ENCODE data around the gene INPP5E.
A peak's percentile ranks its signal among the peaks of the same experiment; 100 is the strongest.

INPP5E gene

DNA sequence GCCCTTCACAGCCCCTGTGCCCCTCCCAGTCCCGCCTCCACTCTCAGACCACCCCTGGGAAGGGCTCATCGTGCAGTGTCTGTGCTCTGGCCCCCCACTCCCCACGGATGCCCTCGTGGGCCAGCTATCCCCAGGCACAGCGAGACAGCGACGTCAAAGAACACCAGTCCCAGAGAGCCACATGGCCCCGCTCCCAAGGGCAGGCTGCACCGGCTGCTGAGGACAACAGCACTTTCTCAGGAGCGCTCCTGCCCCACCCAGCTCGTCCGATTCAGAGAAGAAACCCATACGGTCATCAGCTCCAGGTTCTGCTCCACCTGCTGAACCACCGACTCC, 34.9 kb downstream of the INPP5E start:
- intact Hi-C loops (cut with micrococcal nuclease): loop anchor here (10.0 kb wide), 1 partner anchor 80 kb away; the partner anchor contains the start of gene SEC16A
- Mint-ChIP-seq H3K4me3 (no peak overlapping the region), H3K9me3 (no peaks in the 10 kb centered on the region), H3K36me3 (ENCODE audit: low read depth) (peaks cover 83% of the 10 kb centered on the region), H3K27me3 (no peaks in the 10 kb centered on the region), H3K4me1 (ENCODE audit: low read depth) (peaks cover 40% of the 10 kb centered on the region), H3K27ac (no peak overlapping the region)

DNA sequence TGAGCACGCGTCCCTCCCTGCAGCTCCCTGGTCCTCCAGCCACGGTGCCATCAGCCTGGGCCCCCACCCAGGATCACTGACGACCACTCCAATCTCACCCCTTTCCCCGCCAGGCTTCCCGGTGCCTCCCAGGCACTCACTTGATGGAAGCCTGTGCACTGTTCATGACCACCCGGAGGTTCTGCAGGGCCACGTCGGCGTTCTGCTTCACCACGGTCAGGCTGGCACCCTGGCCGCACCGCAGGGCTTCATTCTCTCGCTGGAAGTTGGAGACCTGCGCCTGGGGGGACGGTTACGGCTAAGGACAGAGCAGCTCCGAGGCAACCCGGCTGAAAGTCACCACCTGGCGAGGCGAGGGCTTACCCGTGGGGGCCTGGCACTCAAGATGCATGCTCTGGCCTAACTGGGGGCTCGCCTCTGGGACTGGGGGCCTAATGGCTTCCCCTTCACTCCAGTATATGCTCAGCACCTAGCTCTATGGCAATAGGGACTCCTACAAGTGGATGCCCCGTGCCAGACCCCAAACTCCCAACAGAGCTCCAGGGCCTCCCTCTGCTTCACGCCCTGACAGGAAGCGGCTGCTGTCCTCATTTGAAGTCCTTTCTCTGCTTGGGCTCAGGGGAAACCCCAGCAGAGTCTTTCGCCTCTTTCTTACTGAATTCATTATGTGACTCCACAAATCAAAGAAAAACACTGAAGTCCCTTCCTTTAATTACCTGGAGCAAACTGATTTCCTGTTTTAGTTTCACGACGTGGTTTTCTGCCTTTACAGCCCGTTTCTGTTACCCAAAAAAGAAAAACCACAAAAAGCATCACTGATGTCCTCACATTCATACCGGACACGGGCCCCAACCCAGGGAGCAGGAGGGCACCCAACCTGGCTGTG, 35.5 kb downstream of the INPP5E start:
- no peak overlapping the region for H3K4me3 Mint-ChIP-seq
- H3K27ac Mint-ChIP-seq: no peak overlapping the region
- intact Hi-C loops (cut with micrococcal nuclease): loop anchor here (10.0 kb wide), 1 partner anchor 81 kb away; the partner anchor contains the start of gene SEC16A
- peaks cover 81% of the 10 kb centered on the region for H3K36me3 Mint-ChIP-seq (ENCODE audit: low read depth)
- H3K9me3 Mint-ChIP-seq: no peaks in the 10 kb centered on the region
- H3K27me3 Mint-ChIP-seq: no peaks in the 10 kb centered on the region
- peaks cover 37% of the 10 kb centered on the region for H3K4me1 Mint-ChIP-seq (ENCODE audit: low read depth)

DNA sequence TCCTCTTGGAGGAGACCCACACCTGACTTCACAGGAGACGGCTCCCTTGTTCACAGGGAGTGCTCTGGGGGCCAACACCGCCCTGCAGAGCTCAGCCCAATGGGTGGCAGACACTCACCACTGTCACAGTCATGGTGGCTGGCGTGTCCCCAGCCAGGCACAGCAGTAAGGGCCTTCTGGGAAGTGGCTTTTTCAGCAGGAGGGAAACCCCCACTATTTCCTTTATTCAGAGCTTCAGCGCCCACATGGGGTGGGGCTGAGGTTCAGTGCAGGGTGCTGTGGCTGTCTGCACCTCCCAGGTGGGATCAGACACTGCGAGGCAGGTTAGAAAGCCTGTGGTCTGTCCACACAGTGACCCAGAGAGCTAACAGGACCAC, 36.1 kb downstream of the INPP5E start:
- Mint-ChIP-seq H3K4me3 (no peak overlapping the region), H3K4me1 (ENCODE audit: low read depth) (peaks cover 37% of the 10 kb centered on the region), H3K9me3 (no peaks in the 10 kb centered on the region), H3K27me3 (no peaks in the 10 kb centered on the region), H3K36me3 (ENCODE audit: low read depth) (peaks cover 79% of the 10 kb centered on the region), H3K27ac (no peak overlapping the region)
- intact Hi-C loops (cut with micrococcal nuclease): loop anchor here (10.0 kb wide), 1 partner anchor 81 kb away; the partner anchor contains the start of gene SEC16A

DNA sequence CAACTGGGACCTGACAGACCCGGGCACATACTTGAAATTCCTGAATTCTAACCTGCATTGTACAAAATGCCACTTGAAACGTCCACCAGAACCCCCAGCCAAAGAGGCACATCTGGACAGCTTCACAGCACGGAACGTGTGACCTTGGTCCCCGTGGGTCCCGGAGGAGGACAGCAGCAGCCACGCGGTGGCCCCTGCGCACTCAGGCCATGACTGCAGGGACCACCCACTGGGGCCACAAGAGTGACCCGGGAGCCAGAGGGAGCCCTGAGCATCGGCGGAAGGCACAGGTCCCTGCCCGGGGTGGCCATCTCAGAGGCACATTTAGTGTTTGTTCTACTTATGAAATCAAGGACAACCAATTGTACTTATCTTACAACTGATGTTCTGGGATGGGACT, 37.6 kb downstream of the INPP5E start:
- no peaks in the 10 kb centered on the region for H3K9me3 Mint-ChIP-seq
- H3K27ac Mint-ChIP-seq: no peak overlapping the region
- H3K4me3 Mint-ChIP-seq: no peak overlapping the region
- H3K36me3 Mint-ChIP-seq (ENCODE audit: low read depth): peaks cover 79% of the 10 kb centered on the region
- no peaks in the 10 kb centered on the region for H3K27me3 Mint-ChIP-seq
- intact Hi-C loops (cut with micrococcal nuclease): loop anchor here (10.0 kb wide), 1 partner anchor 83 kb away; the partner anchor contains the start of gene SEC16A
- H3K4me1 Mint-ChIP-seq (ENCODE audit: low read depth): peaks cover 34% of the 10 kb centered on the region

DNA sequence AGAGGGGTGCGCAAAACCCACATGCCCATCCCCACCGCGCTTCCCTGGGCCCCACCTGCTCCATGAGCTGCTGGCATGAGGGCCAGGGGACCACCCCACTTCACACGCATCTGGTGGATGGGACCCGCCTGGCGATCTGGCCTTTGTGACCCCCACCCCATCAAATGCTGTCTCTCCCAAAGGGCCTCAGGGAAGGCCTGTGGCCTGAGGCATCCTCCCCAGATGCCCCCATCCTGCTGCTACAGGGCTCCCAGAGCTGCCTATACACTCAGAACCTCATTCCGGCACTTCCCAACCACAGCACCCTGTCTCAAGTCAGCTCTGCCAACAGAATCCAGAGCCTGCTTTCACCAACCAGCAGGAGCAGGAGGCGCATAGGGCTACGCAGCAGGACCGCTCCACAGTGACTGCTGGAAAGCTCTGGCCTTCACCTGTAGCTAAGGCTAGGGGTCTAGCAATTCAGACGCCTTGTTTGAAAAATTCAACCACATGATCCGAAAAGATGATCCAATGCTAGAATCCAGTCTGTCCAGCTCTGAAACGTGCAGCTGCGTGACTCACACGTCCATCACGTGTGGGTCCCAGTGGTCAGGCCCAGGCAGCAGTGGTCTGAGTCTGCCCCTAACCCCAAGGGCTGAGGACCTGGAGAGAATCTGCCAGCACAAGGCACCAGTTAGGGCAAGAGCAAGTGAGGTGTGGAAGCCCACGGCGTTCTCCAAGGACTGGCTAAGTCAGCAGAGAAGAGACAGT, 38.3 kb downstream of the INPP5E start:
- no peak overlapping the region for H3K4me3 Mint-ChIP-seq
- no peaks in the 10 kb centered on the region for H3K27me3 Mint-ChIP-seq
- no peak overlapping the region for H3K27ac Mint-ChIP-seq
- H3K36me3 Mint-ChIP-seq (ENCODE audit: low read depth): peaks cover 79% of the 10 kb centered on the region
- H3K9me3 Mint-ChIP-seq: no peaks in the 10 kb centered on the region
- peaks cover 34% of the 10 kb centered on the region for H3K4me1 Mint-ChIP-seq (ENCODE audit: low read depth)
- intact Hi-C loops (cut with micrococcal nuclease): loop anchor here (2.0 to 10.0 kb wide), 3 partner anchors 37 to 83 kb away; partner anchors contain the start of gene SEC16A

DNA sequence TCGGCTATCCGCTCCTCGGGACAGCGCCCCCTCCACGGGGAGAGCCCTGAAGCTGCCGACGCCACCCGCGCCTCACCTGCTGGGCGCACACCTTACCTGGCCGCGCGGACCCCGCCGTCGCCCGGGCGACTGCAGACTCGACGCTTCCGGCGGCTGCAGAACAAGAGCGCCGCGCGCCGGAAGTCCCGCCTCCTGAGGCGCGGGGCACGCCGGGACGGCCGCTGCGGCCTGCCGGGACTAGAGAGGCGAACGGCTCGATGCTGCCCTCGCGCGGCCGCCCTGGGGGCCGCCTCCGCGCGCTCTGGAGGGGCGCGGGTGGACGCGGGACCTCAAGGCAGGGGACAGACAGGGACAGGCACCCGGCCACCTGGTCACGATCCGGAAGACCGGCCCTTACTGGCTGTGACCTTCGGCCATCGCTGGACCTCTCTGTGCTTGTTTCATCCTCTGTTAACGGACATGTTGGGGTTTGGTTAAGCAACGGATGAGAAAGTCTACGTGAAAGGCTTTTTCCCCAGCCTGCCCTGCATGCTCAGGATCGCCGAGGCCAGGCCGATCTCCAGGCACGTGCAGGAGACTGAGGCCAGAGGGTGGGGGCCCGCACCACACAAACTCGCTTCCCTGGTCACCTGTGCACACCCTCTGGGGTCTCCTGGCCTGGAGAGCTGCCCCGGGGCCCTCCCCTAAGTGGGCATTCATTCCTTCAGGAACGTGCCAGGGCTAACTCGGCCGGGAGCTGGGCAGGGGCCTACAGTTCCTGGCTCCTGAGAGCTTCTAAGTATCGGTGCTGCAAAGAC, 39.4 kb downstream of the INPP5E start, which contains the start of gene SNAPC4:
TSS of gene SNAPC4 (minus strand) at position 133 of the 797 bp plus-strand sequence. CDS start 1,742 bp downstream, outside the sequence.
- Mint-ChIP-seq H3K4me3 (peak within 1 kb of the TSS; percentile 86), H3K4me1 (ENCODE audit: low read depth) (peaks cover 34% of the 10 kb centered on the region), H3K36me3 (ENCODE audit: low read depth) (peaks cover 79% of the 10 kb centered on the region), H3K9me3 (no peaks in the 10 kb centered on the region), H3K27me3 (no peaks in the 10 kb centered on the region), H3K27ac (peak within 1 kb of the TSS; percentile 62)
- intact Hi-C loops (cut with micrococcal nuclease): loop anchor here (2.0 to 10.0 kb wide), 3 partner anchors 35 to 85 kb away; partner anchors contain the start of gene SEC16A

DNA sequence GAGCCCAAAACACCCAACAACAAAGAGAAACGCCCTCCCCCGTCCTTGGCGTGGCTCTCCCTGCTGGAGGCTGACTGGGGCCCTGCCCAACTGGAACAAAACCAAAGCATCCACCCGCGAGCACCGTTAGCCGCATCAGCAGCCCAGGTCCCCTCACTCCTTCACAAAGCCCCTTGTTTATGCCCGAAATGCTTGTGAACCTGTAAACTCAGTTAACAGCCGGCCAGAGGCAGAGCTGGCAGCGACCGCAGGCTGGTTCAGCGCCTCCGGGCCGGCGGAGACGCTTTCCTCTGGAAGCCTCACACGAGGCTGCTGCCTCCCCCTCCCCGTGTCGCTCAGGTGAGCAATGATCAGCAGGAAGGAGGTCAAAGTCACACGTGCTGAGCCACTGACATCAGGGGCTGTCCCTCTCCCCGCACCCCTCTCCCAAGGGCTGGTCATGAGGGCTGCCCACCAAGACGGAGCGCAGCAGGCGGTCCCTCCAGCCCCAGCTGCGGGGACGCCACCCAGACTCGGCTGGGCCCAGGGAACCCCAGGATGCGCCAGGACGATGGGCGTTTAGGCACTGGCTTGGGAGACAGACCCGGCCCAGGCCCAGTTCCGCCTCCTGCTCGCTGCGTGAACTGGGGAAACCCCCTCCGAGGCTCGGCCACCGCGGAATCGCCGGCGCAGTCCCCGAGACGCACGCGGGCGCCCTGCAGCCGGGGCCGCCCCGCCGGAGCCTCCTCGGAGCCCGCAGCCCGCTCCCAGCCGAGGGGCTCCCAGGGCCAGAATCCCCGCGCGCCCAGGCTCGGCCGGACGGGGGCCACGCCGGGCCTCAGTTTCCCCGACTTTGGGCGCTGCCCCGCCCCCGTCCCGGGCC, 40.2 kb downstream of the INPP5E start:
- Mint-ChIP-seq H3K4me1 (ENCODE audit: low read depth) (peaks cover 28% of the 10 kb centered on the region), H3K36me3 (ENCODE audit: low read depth) (peaks cover 79% of the 10 kb centered on the region), H3K9me3 (no peaks in the 10 kb centered on the region), H3K4me3 (peak overlapping the region; percentile 86), H3K27me3 (no peaks in the 10 kb centered on the region), H3K27ac (peak overlapping the region; percentile 62)
- intact Hi-C loops (cut with micrococcal nuclease): loop anchor here (2.0 to 10.0 kb wide), 3 partner anchors 35 to 85 kb away; partner anchors contain the start of gene SEC16A

DNA sequence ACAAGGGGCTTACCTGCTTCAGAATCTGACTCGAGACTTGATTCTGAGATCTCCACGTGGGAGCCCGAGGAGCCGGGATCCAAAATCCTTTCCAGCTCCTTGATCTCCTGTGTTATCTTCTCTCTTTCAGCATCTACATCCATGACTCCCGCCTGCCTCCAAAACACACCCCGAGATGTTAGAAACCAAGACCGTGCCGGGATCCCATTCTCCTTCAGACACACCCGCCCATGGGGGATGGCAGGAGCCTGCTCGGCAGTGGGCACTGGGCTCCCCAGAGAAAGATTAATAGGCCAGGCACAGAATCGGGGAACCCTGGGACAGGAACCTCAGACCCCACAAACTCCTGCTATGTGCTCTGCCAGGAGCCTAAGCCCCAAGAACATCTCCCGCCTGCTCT, 41.4 kb downstream of the INPP5E start:
- Mint-ChIP-seq H3K27ac (peak overlapping the region; percentile 62), H3K4me1 (ENCODE audit: low read depth) (peaks cover 20% of the 10 kb centered on the region), H3K27me3 (no peaks in the 10 kb centered on the region), H3K9me3 (no peaks in the 10 kb centered on the region), H3K4me3 (no peak overlapping the region), H3K36me3 (ENCODE audit: low read depth) (peaks cover 79% of the 10 kb centered on the region)
- intact Hi-C loops (cut with micrococcal nuclease): no loop called here

DNA sequence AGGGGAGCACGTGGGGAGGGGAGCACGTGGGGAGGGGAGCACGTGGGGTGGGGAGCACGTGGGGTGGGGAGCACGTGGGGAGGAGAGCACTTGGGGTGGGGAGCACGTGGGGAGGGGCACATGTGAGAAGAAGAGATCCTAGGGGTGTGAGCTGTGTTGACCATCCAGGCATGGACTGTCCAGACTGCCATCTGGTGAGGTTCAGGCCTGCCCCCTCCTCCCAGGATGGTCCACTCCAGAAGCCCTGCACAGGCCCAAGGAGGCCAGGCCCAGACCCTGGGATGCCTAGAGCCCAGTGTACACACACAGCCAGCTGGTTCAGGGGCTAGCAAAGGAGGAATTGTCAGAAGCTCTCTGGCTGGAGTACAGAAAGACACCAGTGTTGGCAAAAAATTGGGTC, 42.0 kb downstream of the INPP5E start:
- intact Hi-C loops (cut with micrococcal nuclease): no loop called here
- H3K4me3 Mint-ChIP-seq: no peak overlapping the region
- no peak overlapping the region for H3K27ac Mint-ChIP-seq
- H3K36me3 Mint-ChIP-seq (ENCODE audit: low read depth): peaks cover 79% of the 10 kb centered on the region
- H3K4me1 Mint-ChIP-seq (ENCODE audit: low read depth): peaks cover 20% of the 10 kb centered on the region
- H3K9me3 Mint-ChIP-seq: no peaks in the 10 kb centered on the region
- no peaks in the 10 kb centered on the region for H3K27me3 Mint-ChIP-seq

DNA sequence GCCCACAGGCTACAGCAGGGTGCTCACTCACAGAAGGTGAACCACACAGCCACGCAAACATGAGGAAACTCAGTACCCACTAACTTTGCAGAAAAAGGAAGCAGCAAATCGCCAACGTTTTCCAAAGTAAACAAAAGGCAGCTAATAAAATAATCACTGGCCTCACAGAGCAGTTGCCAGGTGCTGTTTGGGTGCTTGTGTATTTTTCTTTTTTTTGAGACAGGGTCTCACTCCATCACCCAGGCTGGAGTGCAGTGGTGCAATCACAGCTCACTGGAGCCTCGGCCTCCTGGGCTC, 43.5 kb downstream of the INPP5E start:
- no peaks in the 10 kb centered on the region for H3K9me3 Mint-ChIP-seq
- no peak overlapping the region for H3K27ac Mint-ChIP-seq
- intact Hi-C loops (cut with micrococcal nuclease): no loop called here
- H3K4me3 Mint-ChIP-seq: no peak overlapping the region
- no peaks in the 10 kb centered on the region for H3K27me3 Mint-ChIP-seq
- peaks cover 79% of the 10 kb centered on the region for H3K36me3 Mint-ChIP-seq (ENCODE audit: low read depth)
- H3K4me1 Mint-ChIP-seq (ENCODE audit: low read depth): peaks cover 20% of the 10 kb centered on the region

DNA sequence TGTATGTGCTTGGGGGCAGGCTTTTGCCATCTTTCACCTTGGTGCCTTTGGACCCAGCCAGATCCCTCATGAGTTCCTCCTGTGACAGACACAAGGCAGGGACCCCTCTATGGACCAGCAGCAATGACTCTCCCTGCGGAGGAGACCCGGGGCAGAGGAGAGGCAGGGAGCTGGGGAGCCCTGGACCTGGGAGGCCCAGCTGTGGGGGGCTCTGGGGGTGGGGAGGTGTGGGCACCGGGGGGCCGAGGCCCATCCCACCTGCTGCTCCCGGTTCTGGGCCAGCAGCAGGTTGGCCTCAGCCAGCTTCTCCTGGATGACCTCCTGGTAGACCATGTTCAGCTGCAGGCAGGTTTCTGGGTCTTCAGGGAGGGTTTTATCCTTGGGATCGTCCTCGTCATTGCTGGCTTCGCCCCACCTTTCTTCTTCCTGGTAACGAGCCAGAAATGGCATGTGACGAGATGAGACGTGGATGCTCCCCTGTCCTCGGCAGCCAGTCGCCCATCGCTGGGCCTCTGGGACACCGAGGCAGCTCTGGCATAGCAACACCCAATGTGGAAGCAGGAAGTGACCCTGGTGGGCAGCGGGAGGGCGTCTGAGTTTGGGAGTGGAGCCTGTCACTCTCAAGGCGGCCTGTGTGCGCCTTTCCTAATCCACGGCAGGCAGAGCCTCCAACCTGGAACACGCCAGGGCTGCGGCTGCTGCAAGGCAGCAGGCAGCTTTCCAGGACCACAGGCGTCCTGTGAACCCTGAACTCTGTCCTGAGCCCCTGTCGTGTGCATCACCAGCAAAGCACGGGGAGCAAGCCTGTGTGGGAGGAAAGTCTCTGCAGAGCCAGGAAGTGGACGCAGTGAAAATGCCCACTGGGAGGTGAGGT, 44.1 kb downstream of the INPP5E start:
- H3K27ac Mint-ChIP-seq: no peak overlapping the region

DNA sequence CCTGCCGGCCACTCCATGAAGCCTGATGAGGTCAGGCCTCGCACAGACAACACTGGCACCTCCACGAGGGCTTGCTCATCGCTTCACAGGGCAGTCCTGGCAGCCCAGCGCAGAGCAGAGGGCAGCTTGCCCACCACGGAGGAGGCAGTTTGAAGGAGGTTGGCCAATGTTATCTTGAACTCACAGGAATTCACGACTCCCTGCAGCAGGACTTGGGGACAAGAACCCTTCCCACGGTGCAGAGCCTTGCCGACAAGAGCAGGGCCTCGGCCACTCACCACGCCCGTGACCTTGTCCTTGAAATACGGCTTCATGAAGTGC, 44.7 kb downstream of the INPP5E start:
- Mint-ChIP-seq H3K27me3 (no peaks in the 10 kb centered on the region), H3K9me3 (no peaks in the 10 kb centered on the region), H3K4me1 (ENCODE audit: low read depth) (peaks cover 15% of the 10 kb centered on the region), H3K4me3 (no peak overlapping the region), H3K27ac (no peak overlapping the region), H3K36me3 (ENCODE audit: low read depth) (peaks cover 89% of the 10 kb centered on the region)
- intact Hi-C loops (cut with micrococcal nuclease): no loop called here

More for the DNA sequence above, 44.1 kb downstream of the INPP5E start:
- Mint-ChIP-seq H3K4me1 (ENCODE audit: low read depth) (peaks cover 18% of the 10 kb centered on the region), H3K9me3 (no peaks in the 10 kb centered on the region), H3K4me3 (no peak overlapping the region), H3K27me3 (no peaks in the 10 kb centered on the region), H3K36me3 (ENCODE audit: low read depth) (peaks cover 83% of the 10 kb centered on the region)
- intact Hi-C loops (cut with micrococcal nuclease): no loop called here
